GM18867 (cell line): ENCODE data around the gene TMEM87B.

ENCODE experiments used
- ATAC-seq: cut with Tn5 transposase; IDR thresholded peaks from one replicate; pipeline ENCODE4 v1.9.1; 2021; ENCODE audit warnings: mild to moderate bottlenecking, moderate library complexity; ENCODE audit not compliant: unreplicated experiment

The TMEM87B gene

GRCh38 chr2:112163541-112163981 is 108.5 kb downstream of the TMEM87B start:
- ATAC-seq, result no peak

- ATAC-seq, result no peak
Measured at GRCh38 chr2:112164876-112165275, 109.8 kb downstream of the TMEM87B start.

- ATAC-seq, result no peak
Measured at GRCh38 chr2:112165296-112165695, 110.2 kb downstream of the TMEM87B start.

- no peak for ATAC-seq
Measured at GRCh38 chr2:112166806-112167499, 111.9 kb downstream of the TMEM87B start.

GRCh38 chr2:112168422-112169124 is 113.5 kb downstream of the TMEM87B start:
- no peak for ATAC-seq
